ENCODE results near the gene TCTN1. TPM values are rescaled to one million over a fixed set of nuclear protein-coding genes. Genes with fewer than 3 reads are reported as not detected.

TCTN1 gene
- total RNA-seq, 1 experiment from 2014 or later = 11.1 TPM

GRCh38 chr12:110656071-110656655 is 42.2 kb downstream of the TCTN1 start:
- no peaks in the 10 kb centered on the region for H3K9me3 ChIP-seq (ENCODE audit: control insufficient read depth, low read depth, low read length)
- H3K4me3 Mint-ChIP-seq = no peak overlapping the region

More at GRCh38 chr12:110656071-110656655, 42.2 kb downstream of the TCTN1 start:
- Histone ChIP-seq H3K79me2 (ENCODE audit: insufficient read depth, low read length) (no peaks in the 10 kb centered on the region), H2BK120ac (ENCODE audit: low read depth, low read length, poor library complexity, severe bottlenecking) (no peak overlapping the region), H4K8ac (replicated peaks; ENCODE audit: insufficient read length, low read depth, low read length) (no peak overlapping the region), H2BK5ac (ENCODE audit: insufficient read length, low read length) (no peak overlapping the region), H3K18ac (ENCODE audit: insufficient read length, low read depth, low read length) (no peak overlapping the region), H3K4ac (ENCODE audit: low read depth, low read length) (no peak overlapping the region), H2AFZ (ENCODE audit: low read length) (no peak overlapping the region), H3K56ac (ENCODE audit: insufficient read length, low read depth, low read length) (no peak overlapping the region), H3K23me2 (ENCODE audit: insufficient read length, low read depth, low read length, poor library complexity, severe bottlenecking) (no peaks in the 10 kb centered on the region), H4K91ac (ENCODE audit: insufficient read length, low read depth, low read length) (no peak overlapping the region), H2BK15ac (ENCODE audit: low read depth, low read length) (no peak overlapping the region), H4K5ac (ENCODE audit: insufficient read length, low read depth, low read length) (no peak overlapping the region), H3K4me2 (ENCODE audit: insufficient read depth, insufficient read length, low read length) (no peak overlapping the region), H2BK20ac (ENCODE audit: low read depth, low read length, poor library complexity, severe bottlenecking) (no peak overlapping the region), H3K14ac (ENCODE audit: insufficient read depth, low read length) (no peak overlapping the region), H3K9ac (ENCODE audit: extremely low read depth, insufficient read length, low read length) (no peak overlapping the region), H2BK12ac (ENCODE audit: insufficient read length, low read depth, low read length) (no peak overlapping the region), H3K27ac (ENCODE audit: insufficient read length, low read depth, low read length) (no peak overlapping the region), H3K23ac (ENCODE audit: insufficient read length, low read depth, low read length) (no peak overlapping the region), H3K27me3 (ENCODE audit: insufficient read depth, low read length) (no peaks in the 10 kb centered on the region), H4K20me1 (ENCODE audit: control insufficient read depth, insufficient read depth, insufficient read length) (no peaks in the 10 kb centered on the region), H3T11ph (ENCODE audit: low read length) (no peak overlapping the region), H2AK5ac (ENCODE audit: insufficient read length, low read length) (no peak overlapping the region), H3K79me1 (ENCODE audit: insufficient read depth, low read depth, low read length, poor library complexity, severe bottlenecking) (no peaks in the 10 kb centered on the region), H3K4me1 (ENCODE audit: insufficient read depth, low read length) (peaks cover 5% of the 10 kb centered on the region; the same call in 1 of the 2 replicates)
- Mint-ChIP-seq H3K36me3 (ENCODE audit: insufficient read depth in 1 of 3, low read depth in 3 of 3) (peaks cover 0 to 14% (median 2%) of the 10 kb centered on the region in 3 experiments; a peak in 4 of 7 replicates), H3K4me1 (peaks cover 14 to 21% of the 10 kb centered on the region in 2 experiments), H3K27ac (peak overlapping the region in 1 of 3 experiments; percentile 64; a peak in 3 of 7 replicates), H3K27me3 (ENCODE audit: low read depth) (no peaks in the 10 kb centered on the region), H3K9me3 (no peaks in the 10 kb centered on the region)
- no peak for TF ChIP-seq CTCF (conservative IDR thresholded peaks at IDR 0.05)
- WGBS (ENCODE audit: extremely low coverage, insufficient read length, low lambda C conversion rate) = no CpG with 5 or more reads among the region's 11 CpGs
- no peak for DNase-seq

Data from H9 (cell line).